Panc1 (cell line): ENCODE data around the gene APOBEC3G. TPM values are rescaled to one million over a fixed set of nuclear protein-coding genes. Genes with fewer than 3 reads are reported as not detected.

ENCODE experiments used
- ATAC-seq: fragments of 200-7000 bp; cut with Tn5 transposase; 2 replicates; pipeline ENCODE4 v1.9.1; 2020; ENCODE audit warnings: mild to moderate bottlenecking, moderate library complexity
- BruUV-seq: library from RNA; stranded (reverse); fragments of 400-500 nt; replicated peaks from 2 replicates; lab custom pipeline; 2021; lab: Mats Ljungman, UMichigan
- CTCF ChIA-PET: fragments of 300-600 bp; sonication (Branson Sonifier 250); formaldehyde crosslinking; loops from one replicate; lab custom pipeline; 2022; ENCODE audit warnings: antibody characterized with exemption; lab: Charles Lee
- POLR2A ChIA-PET: fragments of 300-600 bp; sonication (Branson Sonifier 250); formaldehyde crosslinking; loops from one replicate; lab custom pipeline; 2022; ENCODE audit warnings: antibody characterized with exemption; lab: Charles Lee
- DNase-seq: peaks from one replicate; pipeline ENCODE4 v3.0.0-alpha.2; 2010; ENCODE audit warnings: low read depth, low spot score
- H3K27ac ChIP-seq: 2 replicates; pipeline ENCODE4 v1.5.1; 2011; ENCODE audit warnings: mild to moderate bottlenecking, low read length, inconsistent platforms
- H3K27me3 ChIP-seq: fragments of 200-500 bp; sonication (Bioruptor generic); 2 replicates; pipeline ENCODE4 v1.6.0; 2014; ENCODE audit warnings: low read length, inconsistent platforms; ENCODE audit not compliant: control insufficient read depth, insufficient read depth
- H3K36me3 ChIP-seq: fragments of 200-500 bp; sonication (Bioruptor generic); 2 replicates; pipeline ENCODE4 v1.5.1; 2014; ENCODE audit warnings: inconsistent platforms, mild to moderate bottlenecking, low read length, moderate library complexity; ENCODE audit not compliant: control insufficient read depth, insufficient read depth
- H3K4me1 ChIP-seq: 2 replicates; pipeline ENCODE4 v1.5.1; 2011; ENCODE audit warnings: inconsistent platforms, mild to moderate bottlenecking, low read length, moderate library complexity; ENCODE audit not compliant: control insufficient read depth, insufficient read depth
- H3K4me3 ChIP-seq, 2 experiments: 2 replicates each; pipeline ENCODE4 v1.5.1; 2011 to 2012; ENCODE audit warnings: low read depth in 2 of 2, low read length in 2 of 2, mild to moderate bottlenecking in 2 of 2, inconsistent platforms in 1 of 2, moderate library complexity in 1 of 2
- H3K9me3 ChIP-seq: fragments of 200-500 bp; sonication (Bioruptor generic); 2 replicates; pipeline ENCODE4 v1.5.1; 2014; ENCODE audit warnings: low read depth, mild to moderate bottlenecking, inconsistent platforms, low read length, moderate library complexity; ENCODE audit not compliant: control insufficient read depth, insufficient read depth
- CTCF ChIP-seq: fragments of 450-650 bp; IDR thresholded peaks from 2 replicates; pipeline ENCODE4 v1.5.1; 2017; ENCODE audit warnings: mild to moderate bottlenecking
- POLR2AphosphoS5 ChIP-seq: IDR thresholded peaks from 2 replicates; pipeline ENCODE4 v1.6.1; 2012; ENCODE audit warnings: mild to moderate bottlenecking, low read depth, low read length, moderate library complexity
- REST ChIP-seq, 2 experiments: IDR thresholded peaks; 2 replicates each; pipeline ENCODE4 v1.6.1; 2011 to 2012; ENCODE audit warnings: low read depth in 2 of 2, control low read depth in 1 of 2, low read length in 1 of 2, mild to moderate bottlenecking in 1 of 2, moderate library complexity in 1 of 2; ENCODE audit not compliant: insufficient read depth in 1 of 2
- SIN3A ChIP-seq: IDR thresholded peaks from 2 replicates; pipeline ENCODE4 v1.6.1; 2012; ENCODE audit warnings: low read depth, mild to moderate bottlenecking, low read length, moderate library complexity, borderline replicate concordance; ENCODE audit not compliant: insufficient read depth
- TCF7L2 ChIP-seq: IDR thresholded peaks from 2 replicates; pipeline ENCODE4 v1.6.1; 2011; ENCODE audit warnings: mild to moderate bottlenecking, low read depth, low read length, inconsistent platforms
- in situ Hi-C: cut with HindIII; loops from 2 replicates; pipeline ENCODE4 v1.10.0; 2016; ENCODE audit warnings: low sequenced_read_pairs, low pct_unique_long_range_greater_than_20kb
- intact Hi-C: fragments of 100-400 bp; cut with micrococcal nuclease; formaldehyde crosslinking; loops from one replicate; pipeline ENCODE4 v1.10.0; 2022; ENCODE audit not compliant: unreplicated experiment
- total RNA-seq: library from RNA; stranded (reverse); gene quantifications from one replicate; pipeline ENCODE4 v1.2.1, GENCODE V29; 2021; ENCODE audit not compliant: unreplicated experiment

Gene APOBEC3G
- total RNA-seq, 1 experiment from 2014 or later = 4.8 TPM

DNA sequence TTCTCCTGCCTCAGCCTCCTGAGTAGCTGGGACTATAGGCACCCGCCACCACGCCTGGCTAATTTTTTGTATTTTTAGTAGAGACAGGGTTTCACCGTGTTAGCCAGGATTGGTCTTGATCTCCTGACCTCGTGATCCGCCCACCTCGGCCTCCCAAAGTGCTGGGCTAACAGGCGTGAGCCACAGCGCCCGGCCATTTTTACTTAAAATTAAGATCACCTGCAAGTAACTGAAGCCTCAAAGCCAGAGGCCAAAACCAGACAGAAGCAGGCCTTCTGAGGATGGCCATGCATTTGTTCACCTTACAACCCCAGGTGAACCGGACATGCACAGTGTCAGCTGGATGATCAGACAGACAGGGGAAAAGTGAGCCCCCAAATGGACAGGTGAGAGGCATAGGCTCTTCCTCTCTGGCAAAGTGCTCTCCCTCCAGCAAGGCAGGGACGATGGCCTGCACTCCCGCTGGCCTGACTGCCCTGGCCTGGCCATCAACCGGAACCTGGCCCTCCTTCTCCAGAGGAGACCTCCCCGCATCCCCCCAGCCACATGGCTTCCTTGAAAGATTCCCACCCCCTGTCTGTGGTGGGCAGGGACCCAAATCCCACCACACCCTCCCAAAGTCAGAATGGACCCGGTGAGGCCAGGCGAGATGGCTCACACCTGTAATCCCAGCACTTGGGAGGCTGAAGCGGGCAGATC is 45.8 kb downstream of the APOBEC3G start:
- no TSS peak for BruUV-seq
- Histone ChIP-seq H3K4me1 (no peaks in the 10 kb centered on the region), H3K4me3 (no peak overlapping the region), H3K36me3 (no peaks in the 10 kb centered on the region), H3K27ac (no peak overlapping the region), H3K9me3 (no peaks in the 10 kb centered on the region), H3K27me3 (no peaks in the 10 kb centered on the region)
- in situ Hi-C loops = no loop called here
- no peak for DNase-seq
- intact Hi-C loops = loop anchor here (5.0 kb wide), 1 partner anchor 256 kb away; no protein-coding TSS in a partner anchor
- CTCF ChIA-PET = interaction anchor here (0.7 to 1.0 kb wide), 2 partner anchors 28 to 118 kb away, joined by 3 to 5 read pairs; no protein-coding TSS in a partner anchor
- TF ChIP-seq TCF7L2 (no peak), SIN3A (no peak), POLR2AphosphoS5 (no peak), REST (IDR thresholded peaks at IDR 0.05; ENCODE audit: insufficient read depth in 1 of 2, low read depth in 2 of 2, low read length in 1 of 2) (no peak), CTCF (no peak)
- POLR2A ChIA-PET = interaction anchor here (0.6 kb wide), 1 partner anchor 199 kb away, joined by 3 read pairs; no protein-coding TSS in a partner anchor
- ATAC-seq = no peak

DNA sequence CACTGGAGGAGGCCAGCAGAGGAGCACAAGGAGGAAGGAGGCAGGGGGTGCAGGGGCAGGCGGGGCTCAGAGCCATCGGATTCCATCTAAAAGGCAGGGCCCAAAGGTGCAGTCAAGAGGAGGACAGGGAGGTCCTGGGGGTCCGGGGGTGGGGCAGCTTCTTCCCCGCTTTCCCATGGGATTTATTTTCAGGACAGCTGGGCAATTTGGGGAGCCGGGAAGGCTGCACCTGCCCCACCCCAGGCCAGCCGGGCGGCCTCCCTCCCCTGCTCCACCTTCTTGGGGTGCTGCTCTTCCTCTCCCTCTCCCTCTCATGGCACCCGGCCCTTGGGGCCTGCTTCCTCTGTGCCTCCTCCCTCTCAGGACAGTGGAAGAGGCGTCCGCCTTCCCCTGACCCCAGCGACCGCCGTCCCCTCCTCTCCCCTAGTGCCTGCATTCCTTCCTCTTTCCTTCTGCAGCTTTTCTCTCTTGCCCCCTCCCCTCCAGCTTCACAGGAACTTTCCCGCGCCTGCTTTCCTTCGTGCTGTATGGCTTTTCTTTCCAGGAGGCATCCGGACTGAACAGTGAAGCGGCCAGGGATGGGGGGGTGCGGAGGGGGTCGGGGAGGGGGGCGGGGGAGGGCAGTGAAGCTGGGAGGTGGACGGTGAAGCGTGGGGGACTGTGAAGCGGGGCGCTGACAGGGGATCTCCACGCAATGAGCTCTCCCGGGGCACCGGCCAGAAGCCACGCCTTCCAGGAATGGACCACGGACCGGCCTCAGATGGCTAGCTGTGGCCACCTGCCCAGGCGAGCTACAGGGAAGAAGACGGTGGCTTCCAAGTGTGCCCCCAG is 46.9 kb downstream of the APOBEC3G start:
- ChIA-PET POLR2A (interaction anchor here (0.6 kb wide), 1 partner anchor 16 kb away, joined by 3 read pairs; no protein-coding TSS in a partner anchor), CTCF (interaction anchor here (0.7 to 1.0 kb wide), 2 partner anchors 29 to 247 kb away, joined by 3 read pairs; no protein-coding TSS in a partner anchor)
- H3K27me3 ChIP-seq = no peaks in the 10 kb centered on the region
- intact Hi-C loops = loop anchor here (5.0 kb wide), 1 partner anchor 257 kb away; no protein-coding TSS in a partner anchor
- no peak for DNase-seq
- no peak overlapping the region for H3K4me3 ChIP-seq
- H3K4me1 ChIP-seq = no peaks in the 10 kb centered on the region
- in situ Hi-C loops = no loop called here
- no peak for ATAC-seq
- TF ChIP-seq TCF7L2 = no peak
- TF ChIP-seq CTCF = no peak
- TF ChIP-seq REST (IDR thresholded peaks at IDR 0.05; ENCODE audit: insufficient read depth in 1 of 2, low read depth in 2 of 2, low read length in 1 of 2) = no peak
- no peak for TF ChIP-seq SIN3A
- no peak for TF ChIP-seq POLR2AphosphoS5
- H3K36me3 ChIP-seq = no peaks in the 10 kb centered on the region
- H3K27ac ChIP-seq = no peak overlapping the region
- H3K9me3 ChIP-seq = no peaks in the 10 kb centered on the region
- BruUV-seq = no TSS peak
